HepG2 (cell line): ENCODE measurements around the gene DDX1. TPM values are rescaled to one million over a fixed set of nuclear protein-coding genes. Genes with fewer than 3 reads are reported as not detected.

Experiments
- ATAC-seq: fragments of 200-7000 bp; cut with Tn5 transposase; 3 replicates; pipeline ENCODE4 v1.9.1; 2020; ENCODE audit warnings: mild to moderate bottlenecking, moderate library complexity
- BruUV-seq: library from RNA; stranded (reverse); fragments of 400-500 nt; replicated peaks from 2 replicates; lab custom pipeline; 2021; lab: Mats Ljungman, UMichigan
- CTCF ChIA-PET: fragments of 300-600 bp; formaldehyde crosslinking; extraction: SDS; loops from one replicate; lab custom pipeline; 2021; ENCODE audit warnings: low total read pairs, inconsistent platforms, low intra/inter-chr PET ratio; lab: Yijun Ruan, JAX
- POLR2A ChIA-PET: fragments of 350-600 bp; sonication (Branson Sonifier 250); formaldehyde crosslinking; loops from one replicate; lab custom pipeline; 2020; ENCODE audit warnings: antibody characterized with exemption, inconsistent platforms; lab: Yijun Ruan, JAX
- DNase-seq: peaks from one replicate; pipeline ENCODE4 v3.0.0-alpha.2; 2015; ENCODE audit warnings: low spot score
- FAIRE-seq: peaks from 3 replicates; lab custom pipeline; 2011; peaks lifted over from hg19 to GRCh38; lab: Jason Lieb, UNC
- H2AFZ ChIP-seq: one replicate; pipeline ENCODE4 v1.6.1; 2011; ENCODE audit warnings: low read length, inconsistent platforms
- H3K27ac ChIP-seq: fragments of 300-600 bp; 3 replicates; pipeline ENCODE4 v1.8.0; 2011; ENCODE audit warnings: mixed run types, mild to moderate bottlenecking, mixed read lengths, low read length, inconsistent platforms; ENCODE audit not compliant: insufficient read depth; ENCODE audit errors: extremely low read length
- H3K27me3 ChIP-seq, 2 experiments: fragments of 200-600 bp in 1 of 2; 2 replicates in 1 of 2; 3 replicates in 1 of 2; pipeline versions ENCODE4 v1.6.0 to v1.8.0; 2011; ENCODE audit warnings: low read length in 2 of 2, mild to moderate bottlenecking in 2 of 2, moderate library complexity in 2 of 2, inconsistent platforms in 1 of 2; ENCODE audit not compliant: insufficient read depth in 2 of 2, control insufficient read depth in 1 of 2
- H3K36me3 ChIP-seq, 2 experiments: fragments of 200-600 bp in 1 of 2; replicated peaks in 1 of 2; 2 replicates in 1 of 2; 3 replicates in 1 of 2; pipeline versions ENCODE4 v1.5.1 to v1.8.0; 2011; ENCODE audit warnings: low read length in 2 of 2, inconsistent platforms in 1 of 2; ENCODE audit not compliant: insufficient read depth in 2 of 2, control insufficient read depth in 1 of 2
- H3K4me1 ChIP-seq: 2 replicates; pipeline ENCODE4 v1.5.1; 2012; ENCODE audit warnings: low read length, inconsistent platforms; ENCODE audit not compliant: insufficient read depth
- H3K4me2 ChIP-seq: 2 replicates; pipeline ENCODE4 v1.6.0; 2011; ENCODE audit warnings: low read depth, low read length, inconsistent platforms
- H3K4me3 ChIP-seq, 3 experiments: fragments of 200-600 bp in 1 of 3; sonication (generic), shearing (Covaris generic) in 1 of 3; replicated peaks in 1 of 3; 2 replicates each; pipeline ENCODE4 v1.5.1; 2011 to 2016; ENCODE audit warnings: low read length in 3 of 3, inconsistent platforms in 2 of 3, low read depth in 2 of 3, mild to moderate bottlenecking in 2 of 3, control low read depth in 1 of 3, mixed read lengths in 1 of 3; ENCODE audit not compliant: insufficient read depth in 1 of 3
- H3K79me2 ChIP-seq: one replicate; pipeline ENCODE4 v1.6.1; 2011; ENCODE audit warnings: low read length, inconsistent platforms; ENCODE audit not compliant: insufficient read depth
- H3K9ac ChIP-seq: 2 replicates; pipeline ENCODE4 v1.6.0; 2011; ENCODE audit warnings: mild to moderate bottlenecking, low read depth, low read length, inconsistent platforms; ENCODE audit not compliant: insufficient read depth
- H3K9me3 ChIP-seq: 2 replicates; pipeline ENCODE4 v1.5.1; 2012; ENCODE audit warnings: mild to moderate bottlenecking, low read length
- H4K20me1 ChIP-seq: 2 replicates; pipeline ENCODE4 v1.6.0; 2011; ENCODE audit warnings: inconsistent platforms, mild to moderate bottlenecking, low read length, moderate library complexity; ENCODE audit not compliant: insufficient read depth
- ARHGAP35 ChIP-seq: sonication (generic); formaldehyde crosslinking; IDR thresholded peaks from 2 replicates; pipeline ENCODE4 v1.9.0; 2022; ENCODE audit warnings: mild to moderate bottlenecking, inconsistent platforms, moderate library complexity, missing genetic modification reagents, borderline replicate concordance
- ATM ChIP-seq: fragments of 450-650 bp; IDR thresholded peaks from 2 replicates; pipeline ENCODE4 v1.7.1; 2017; ENCODE audit warnings: mild to moderate bottlenecking, borderline replicate concordance
- CHD4 ChIP-seq: fragments of 200-600 bp; sonication (generic); IDR thresholded peaks from 2 replicates; pipeline ENCODE4 v1.7.0; 2017; ENCODE audit warnings: mild to moderate bottlenecking, low read length, borderline replicate concordance
- FOXJ3 ChIP-seq: sonication (generic); formaldehyde crosslinking; IDR thresholded peaks from 2 replicates; pipeline ENCODE4 v1.4.0; 2020; ENCODE audit warnings: missing genetic modification reagents, mild to moderate bottlenecking, borderline replicate concordance
- MED1 ChIP-seq: sonication (generic); formaldehyde crosslinking; IDR thresholded peaks from 2 replicates; pipeline ENCODE4 v1.4.0; 2020; ENCODE audit warnings: missing genetic modification reagents
- POLR2AphosphoS5 ChIP-seq: IDR thresholded peaks from 2 replicates; pipeline ENCODE4 v1.6.1; 2012; ENCODE audit warnings: low read depth, low read length
- SMYD3 ChIP-seq: sonication (generic); formaldehyde crosslinking; IDR thresholded peaks from 2 replicates; pipeline ENCODE4 v1.8.1; 2023; ENCODE audit warnings: mild to moderate bottlenecking, missing genetic modification reagents
- TBP ChIP-seq: sonication (generic); formaldehyde crosslinking; IDR thresholded peaks from 2 replicates; pipeline ENCODE4 v1.5.0; 2020; ENCODE audit warnings: missing genetic modification reagents
- ZFP62 ChIP-seq: sonication (generic); formaldehyde crosslinking; IDR thresholded peaks from 2 replicates; pipeline ENCODE4 v1.4.0; 2020; ENCODE audit warnings: missing genetic modification reagents
- ZNF614 ChIP-seq: IDR thresholded peaks from 2 replicates; pipeline ENCODE4 v1.6.1; 2018; ENCODE audit warnings: missing biosample characterization, missing genetic modification reagents, inconsistent platforms, borderline replicate concordance
- WGBS: methylation state at CpG from one replicate; pipeline ENCODE4 v1.1.6; 2017; ENCODE audit warnings: low lambda C conversion rate; 5-methylcytosine and 5-hydroxymethylcytosine counted together
- in situ Hi-C: cut with HindIII; loops from 2 replicates; pipeline ENCODE4 v1.10.0; 2017; ENCODE audit warnings: low pct_unique_long_range_greater_than_20kb; ENCODE audit not compliant: extremely low pct_ligation_motif_present
- intact Hi-C: fragments of 100-400 bp; cut with micrococcal nuclease; formaldehyde crosslinking; loops from one replicate; pipeline ENCODE4 v1.10.0; 2022; ENCODE audit not compliant: unreplicated experiment
- polyA plus RNA-seq, 8 experiments: library from polyadenylated mRNA; depleted of rRNA in 3 of 8; stranded (reverse) in 7 of 8; unstranded in 1 of 8; fragments of >200 nt; fragmentation: Illumina TruSeq in 4 of 8; extraction: Trizol in 4 of 8; gene quantifications; 2 replicates each; pipeline versions ENCODE4 v1.2.1 to v1.2.3, GENCODE V29; 2011 to 2016; ENCODE audit warnings: low read depth in 4 of 8, missing spikeins in 1 of 8, mixed read lengths in 1 of 8; ENCODE audit not compliant: insufficient read depth in 1 of 8
- total RNA-seq, 5 experiments: library from RNA; depleted of rRNA; stranded (reverse); fragments of >200 nt; fragmentation: Illumina TruSeq; extraction: Trizol; gene quantifications; 2 replicates each; pipeline ENCODE4 v1.2.3, GENCODE V29; 2016; ENCODE audit warnings: low read depth in 1 of 5
- TF ChIP-seq, protein P1 (sequence below): sonication (generic); formaldehyde crosslinking; IDR thresholded peaks from 2 replicates; pipeline ENCODE4 v1.4.0; 2020; ENCODE audit warnings: missing genetic modification reagents
- TF ChIP-seq, protein P2 (sequence below): sonication (generic); formaldehyde crosslinking; IDR thresholded peaks from 2 replicates; pipeline ENCODE4 v1.8.1; 2023; ENCODE audit warnings: missing genetic modification reagents, inconsistent platforms, borderline replicate concordance

DDX1 gene
- total and polyA plus RNA-seq, 2 of the 13 experiments (the other 11 are each of a cell fraction or from before 2014, with no cell fraction given) = 81.6 to 130 TPM

DNA sequence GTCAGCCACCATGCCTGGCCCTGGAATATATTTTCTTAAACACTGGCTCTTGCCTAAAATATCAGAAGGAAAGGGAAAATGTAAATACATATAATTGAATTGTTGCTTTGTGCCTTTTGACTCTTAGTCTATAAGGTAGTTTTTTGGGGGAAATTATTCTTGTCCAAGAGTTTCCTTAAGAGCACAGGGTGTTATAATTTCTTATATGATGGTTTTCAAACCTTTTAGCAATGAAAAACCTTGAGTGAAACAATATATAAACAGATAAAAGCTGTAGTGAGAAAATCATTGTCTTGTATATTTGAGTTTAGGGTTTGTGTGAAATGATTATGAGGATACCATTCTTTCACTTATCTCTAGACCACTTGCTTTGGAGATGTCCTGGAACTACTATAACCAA lies 40.2 kb downstream of the DDX1 start:
- Histone ChIP-seq H3K9ac (no peak overlapping the region), H3K9me3 (no peaks in the 10 kb centered on the region), H4K20me1 (no peaks in the 10 kb centered on the region), H3K27me3 (no peaks in the 10 kb centered on the region), H3K27ac (no peak overlapping the region), H3K36me3 (peaks cover 16 to 74% of the 10 kb centered on the region in 2 experiments), H2AFZ (no peak overlapping the region), H3K4me1 (peaks cover 28% of the 10 kb centered on the region), H3K4me2 (no peak overlapping the region), H3K79me2 (no peaks in the 10 kb centered on the region), H3K4me3 (no peak overlapping the region)
- intact Hi-C loops = no loop called here
- in situ Hi-C loops = loop anchor here (10.0 to 25.0 kb wide), 2 partner anchors 105 to 873 kb away; no protein-coding TSS in a partner anchor
- FAIRE-seq (no peak), DNase-seq (no peak), ATAC-seq (no peak)
- no peak for TF ChIP-seq ATM
- CTCF ChIA-PET = no interaction called here
- BruUV-seq = no TSS peak
- POLR2A ChIA-PET = no interaction called here

DNA sequence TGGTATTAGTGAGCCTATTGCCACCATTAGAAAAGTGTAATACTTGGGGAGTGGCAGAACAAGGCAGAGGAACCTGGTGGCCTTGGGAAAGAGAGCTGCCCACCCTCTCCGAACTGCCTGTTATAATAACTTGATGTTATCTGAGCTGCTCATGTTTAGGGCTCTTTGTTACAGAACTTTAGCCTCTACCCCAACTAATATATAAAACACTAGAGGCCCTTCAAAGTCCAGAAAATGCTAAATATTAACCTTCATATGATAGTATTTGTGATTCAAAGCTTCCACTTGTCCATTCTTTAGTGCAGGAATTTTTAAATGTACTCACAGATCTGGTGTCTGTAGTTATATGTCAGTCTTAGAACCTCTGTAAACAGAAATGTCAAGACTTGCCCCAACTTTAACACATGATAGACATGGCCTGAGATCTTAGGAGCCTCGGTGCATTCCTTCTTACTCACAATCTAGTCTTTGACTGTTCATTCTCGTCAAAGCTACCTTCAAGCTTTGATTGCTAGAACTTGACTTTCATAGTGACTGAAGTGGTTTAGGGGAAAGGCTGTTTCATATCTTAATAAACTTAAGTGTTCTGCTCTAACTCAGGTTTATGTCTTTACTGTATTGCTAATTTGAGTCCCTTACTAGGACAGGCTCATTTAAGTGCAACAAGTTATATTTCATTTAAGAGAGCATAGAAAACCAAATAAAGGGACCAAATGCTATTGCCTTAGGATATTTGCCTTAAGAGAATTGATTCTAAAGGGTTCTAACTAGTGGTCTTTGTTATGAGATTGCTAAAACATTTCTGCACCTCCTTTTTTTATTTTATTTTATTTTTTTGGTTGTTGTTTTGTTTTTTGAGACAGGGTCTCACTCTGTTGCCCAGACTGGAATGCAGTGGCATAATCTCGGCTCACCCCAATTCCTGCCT lies 41.6 kb downstream of the DDX1 start:
- Histone ChIP-seq H3K27ac (no peak overlapping the region), H3K9ac (no peak overlapping the region), H3K4me2 (no peak overlapping the region), H3K4me3 (no peak overlapping the region), H2AFZ (no peak overlapping the region), H3K9me3 (no peaks in the 10 kb centered on the region), H3K36me3 (peaks cover 16 to 63% of the 10 kb centered on the region in 2 experiments), H3K4me1 (peaks cover 28% of the 10 kb centered on the region), H3K79me2 (no peaks in the 10 kb centered on the region), H3K27me3 (no peaks in the 10 kb centered on the region), H4K20me1 (no peaks in the 10 kb centered on the region)
- no peak for ATAC-seq
- POLR2A ChIA-PET = no interaction called here
- BruUV-seq = no TSS peak
- 95% methylated on average over 4 of the region's 4 CpGs for WGBS
- DNase-seq = no peak
- intact Hi-C loops (no loop called here), in situ Hi-C loops (loop anchor here (10.0 to 25.0 kb wide), 2 partner anchors 104 to 871 kb away; no protein-coding TSS in a partner anchor)
- CTCF ChIA-PET = no interaction called here
- no peak for FAIRE-seq
- TF ChIP-seq ZFP62 (CRISPR knock-in tag) = no peak
- TF ChIP-seq FOXJ3 (CRISPR knock-in tag) = no peak
- no peak for TF ChIP-seq ZNF614 (CRISPR knock-in tag)
- TF ChIP-seq MED1 = no peak
- no peak for TF ChIP-seq POLR2AphosphoS5
- TF ChIP-seq ARHGAP35 (CRISPR knock-in tag) = no peak
- TF ChIP-seq CHD4 = no peak
- TF ChIP-seq, protein P1, sequence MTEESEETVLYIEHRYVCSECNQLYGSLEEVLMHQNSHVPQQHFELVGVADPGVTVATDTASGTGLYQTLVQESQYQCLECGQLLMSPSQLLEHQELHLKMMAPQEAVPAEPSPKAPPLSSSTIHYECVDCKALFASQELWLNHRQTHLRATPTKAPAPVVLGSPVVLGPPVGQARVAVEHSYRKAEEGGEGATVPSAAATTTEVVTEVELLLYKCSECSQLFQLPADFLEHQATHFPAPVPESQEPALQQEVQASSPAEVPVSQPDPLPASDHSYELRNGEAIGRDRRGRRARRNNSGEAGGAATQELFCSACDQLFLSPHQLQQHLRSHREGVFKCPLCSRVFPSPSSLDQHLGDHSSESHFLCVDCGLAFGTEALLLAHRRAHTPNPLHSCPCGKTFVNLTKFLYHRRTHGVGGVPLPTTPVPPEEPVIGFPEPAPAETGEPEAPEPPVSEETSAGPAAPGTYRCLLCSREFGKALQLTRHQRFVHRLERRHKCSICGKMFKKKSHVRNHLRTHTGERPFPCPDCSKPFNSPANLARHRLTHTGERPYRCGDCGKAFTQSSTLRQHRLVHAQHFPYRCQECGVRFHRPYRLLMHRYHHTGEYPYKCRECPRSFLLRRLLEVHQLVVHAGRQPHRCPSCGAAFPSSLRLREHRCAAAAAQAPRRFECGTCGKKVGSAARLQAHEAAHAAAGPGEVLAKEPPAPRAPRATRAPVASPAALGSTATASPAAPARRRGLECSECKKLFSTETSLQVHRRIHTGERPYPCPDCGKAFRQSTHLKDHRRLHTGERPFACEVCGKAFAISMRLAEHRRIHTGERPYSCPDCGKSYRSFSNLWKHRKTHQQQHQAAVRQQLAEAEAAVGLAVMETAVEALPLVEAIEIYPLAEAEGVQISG = no peak
- TF ChIP-seq SMYD3 = no peak
- TF ChIP-seq TBP (CRISPR knock-in tag) = no peak
- TF ChIP-seq, protein P2, sequence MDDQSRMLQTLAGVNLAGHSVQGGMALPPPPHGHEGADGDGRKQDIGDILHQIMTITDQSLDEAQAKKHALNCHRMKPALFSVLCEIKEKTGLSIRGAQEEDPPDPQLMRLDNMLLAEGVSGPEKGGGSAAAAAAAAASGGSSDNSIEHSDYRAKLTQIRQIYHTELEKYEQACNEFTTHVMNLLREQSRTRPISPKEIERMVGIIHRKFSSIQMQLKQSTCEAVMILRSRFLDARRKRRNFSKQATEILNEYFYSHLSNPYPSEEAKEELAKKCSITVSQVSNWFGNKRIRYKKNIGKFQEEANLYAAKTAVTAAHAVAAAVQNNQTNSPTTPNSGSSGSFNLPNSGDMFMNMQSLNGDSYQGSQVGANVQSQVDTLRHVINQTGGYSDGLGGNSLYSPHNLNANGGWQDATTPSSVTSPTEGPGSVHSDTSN (CRISPR knock-in tag) = no peak
